OCI-LY7 (cell line): ENCODE data around the gene SMAD6. TPM values are rescaled to one million over a fixed set of nuclear protein-coding genes. Genes with fewer than 3 reads are reported as not detected.

Experiments used
- BruUV-seq: library from RNA; stranded (reverse); fragments of 400-500 nt; replicated peaks from 2 replicates; lab custom pipeline; 2021; lab: Mats Ljungman, UMichigan
- CTCF ChIA-PET: fragments of 300-600 bp; sonication (Branson Sonifier 250); formaldehyde crosslinking; loops from one replicate; lab custom pipeline; 2022; ENCODE audit warnings: antibody characterized with exemption; ENCODE audit not compliant: unreplicated experiment; lab: Charles Lee
- POLR2A ChIA-PET: fragments of 300-600 bp; sonication (Branson Sonifier 250); formaldehyde crosslinking; loops from one replicate; lab custom pipeline; 2022; ENCODE audit warnings: antibody characterized with exemption; lab: Charles Lee
- DNase-seq: peaks from one replicate; pipeline ENCODE4 v3.0.0-alpha.2; 2015; ENCODE audit warnings: low spot score
- H2AFZ ChIP-seq: fragments of 200-600 bp; sonication (generic), shearing (Covaris generic); 2 replicates; pipeline ENCODE4 v1.6.1; 2014; ENCODE audit warnings: mild to moderate bottlenecking, antibody characterized with exemption, low read length, moderate library complexity
- H3K27ac ChIP-seq: fragments of 200-600 bp; sonication (generic); 2 replicates; pipeline ENCODE4 v1.5.1; 2014; ENCODE audit warnings: mixed run types, low read depth, mild to moderate bottlenecking, moderate library complexity, low read length, inconsistent platforms; ENCODE audit not compliant: poor library complexity, severe bottlenecking
- H3K36me3 ChIP-seq: fragments of 200-600 bp; sonication (generic); 2 replicates; pipeline ENCODE4 v1.6.1; 2014; ENCODE audit warnings: mild to moderate bottlenecking, antibody characterized with exemption, low read length, moderate library complexity, mixed read lengths; ENCODE audit not compliant: insufficient read depth
- H3K4me1 ChIP-seq: fragments of 200-600 bp; sonication (generic); 2 replicates; pipeline ENCODE4 v1.5.1; 2014; ENCODE audit warnings: mild to moderate bottlenecking, low read length; ENCODE audit not compliant: insufficient read depth, poor library complexity, severe bottlenecking
- H3K4me2 ChIP-seq: fragments of 200-600 bp; sonication (generic); 2 replicates; pipeline ENCODE4 v1.6.1; 2014; ENCODE audit warnings: mild to moderate bottlenecking, low read length
- H3K4me3 ChIP-seq: fragments of 200-600 bp; sonication (generic); 2 replicates; pipeline ENCODE4 v1.5.1; 2014; ENCODE audit warnings: mild to moderate bottlenecking, low read depth, low read length; ENCODE audit not compliant: poor library complexity, severe bottlenecking
- H3K79me2 ChIP-seq: fragments of 200-600 bp; sonication (generic); 2 replicates; pipeline ENCODE4 v1.6.1; 2016; ENCODE audit warnings: low read depth, mild to moderate bottlenecking, low read length, moderate library complexity, mixed read lengths; ENCODE audit not compliant: insufficient read depth
- H3K9me2 ChIP-seq: fragments of 200-600 bp; sonication (generic); 2 replicates; pipeline ENCODE4 v1.6.1; 2016; ENCODE audit warnings: mild to moderate bottlenecking, low read length, mixed read lengths; ENCODE audit not compliant: insufficient read depth
- H3K9me3 ChIP-seq: fragments of 200-600 bp; sonication (generic); 2 replicates; pipeline ENCODE4 v1.6.1; 2014; ENCODE audit warnings: mild to moderate bottlenecking, mixed run types, low read length, mixed read lengths
- H4K20me1 ChIP-seq: fragments of 200-600 bp; sonication (generic); 2 replicates; pipeline ENCODE4 v1.6.1; 2014; ENCODE audit warnings: mild to moderate bottlenecking, antibody characterized with exemption, low read length, moderate library complexity, mixed read lengths; ENCODE audit not compliant: insufficient read depth
- EZH2phosphoT487 ChIP-seq: fragments of 200-600 bp; sonication (generic); IDR thresholded peaks from 2 replicates; pipeline ENCODE4 v1.6.1; 2018; ENCODE audit warnings: low read depth, borderline replicate concordance, mild to moderate bottlenecking, mixed run types, antibody characterized with exemption, low read length, moderate library complexity, mixed read lengths
- intact Hi-C: fragments of 100-400 bp; cut with micrococcal nuclease; formaldehyde crosslinking; loops from one replicate; pipeline ENCODE4 v1.10.0; 2022; ENCODE audit not compliant: unreplicated experiment
- total RNA-seq, 2 experiments: library from RNA; depleted of rRNA in 1 of 2; stranded (reverse); fragments of >200 nt in 1 of 2; shearing (Covaris generic) in 1 of 2; gene quantifications; 2 replicates each; pipeline ENCODE4 v1.2.3, GENCODE V29; 2014 to 2022
- TF ChIP-seq, protein P1 (sequence below): fragments of 200-600 bp; sonication (generic); conservative IDR thresholded peaks from 2 replicates; pipeline ENCODE4 v1.5.1; 2014; ENCODE audit warnings: mild to moderate bottlenecking, antibody characterized with exemption, low read length, moderate library complexity, mixed read lengths

SMAD6 gene
- total RNA-seq, 2 experiments from 2014 or later = 14.6 to 16.1 TPM

- Histone ChIP-seq H2AFZ (no peak overlapping the region), H3K4me2 (no peak overlapping the region), H4K20me1 (no peaks in the 10 kb centered on the region), H3K9me3 (no peaks in the 10 kb centered on the region), H3K9me2 (no peaks in the 10 kb centered on the region), H3K27ac (no peak overlapping the region), H3K79me2 (no peaks in the 10 kb centered on the region), H3K4me3 (no peak overlapping the region), H3K36me3 (no peaks in the 10 kb centered on the region), H3K4me1 (no peaks in the 10 kb centered on the region)
- DNase-seq = peak; percentile 71
- TF ChIP-seq, protein P1, sequence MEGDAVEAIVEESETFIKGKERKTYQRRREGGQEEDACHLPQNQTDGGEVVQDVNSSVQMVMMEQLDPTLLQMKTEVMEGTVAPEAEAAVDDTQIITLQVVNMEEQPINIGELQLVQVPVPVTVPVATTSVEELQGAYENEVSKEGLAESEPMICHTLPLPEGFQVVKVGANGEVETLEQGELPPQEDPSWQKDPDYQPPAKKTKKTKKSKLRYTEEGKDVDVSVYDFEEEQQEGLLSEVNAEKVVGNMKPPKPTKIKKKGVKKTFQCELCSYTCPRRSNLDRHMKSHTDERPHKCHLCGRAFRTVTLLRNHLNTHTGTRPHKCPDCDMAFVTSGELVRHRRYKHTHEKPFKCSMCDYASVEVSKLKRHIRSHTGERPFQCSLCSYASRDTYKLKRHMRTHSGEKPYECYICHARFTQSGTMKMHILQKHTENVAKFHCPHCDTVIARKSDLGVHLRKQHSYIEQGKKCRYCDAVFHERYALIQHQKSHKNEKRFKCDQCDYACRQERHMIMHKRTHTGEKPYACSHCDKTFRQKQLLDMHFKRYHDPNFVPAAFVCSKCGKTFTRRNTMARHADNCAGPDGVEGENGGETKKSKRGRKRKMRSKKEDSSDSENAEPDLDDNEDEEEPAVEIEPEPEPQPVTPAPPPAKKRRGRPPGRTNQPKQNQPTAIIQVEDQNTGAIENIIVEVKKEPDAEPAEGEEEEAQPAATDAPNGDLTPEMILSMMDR = peak; percentile 88
- TF ChIP-seq EZH2phosphoT487 = no peak
- CTCF ChIA-PET = no interaction called here
- POLR2A ChIA-PET = no interaction called here
- no TSS peak for BruUV-seq
- intact Hi-C loops = loop anchor here (1.0 to 2.0 kb wide), 4 partner anchors 71 to 171 kb away; partner anchors contain the start of gene SMAD6
These were observed 72.2 kb downstream of the SMAD6 start for GRCh38 chr15:66774001-66774814.

DNA sequence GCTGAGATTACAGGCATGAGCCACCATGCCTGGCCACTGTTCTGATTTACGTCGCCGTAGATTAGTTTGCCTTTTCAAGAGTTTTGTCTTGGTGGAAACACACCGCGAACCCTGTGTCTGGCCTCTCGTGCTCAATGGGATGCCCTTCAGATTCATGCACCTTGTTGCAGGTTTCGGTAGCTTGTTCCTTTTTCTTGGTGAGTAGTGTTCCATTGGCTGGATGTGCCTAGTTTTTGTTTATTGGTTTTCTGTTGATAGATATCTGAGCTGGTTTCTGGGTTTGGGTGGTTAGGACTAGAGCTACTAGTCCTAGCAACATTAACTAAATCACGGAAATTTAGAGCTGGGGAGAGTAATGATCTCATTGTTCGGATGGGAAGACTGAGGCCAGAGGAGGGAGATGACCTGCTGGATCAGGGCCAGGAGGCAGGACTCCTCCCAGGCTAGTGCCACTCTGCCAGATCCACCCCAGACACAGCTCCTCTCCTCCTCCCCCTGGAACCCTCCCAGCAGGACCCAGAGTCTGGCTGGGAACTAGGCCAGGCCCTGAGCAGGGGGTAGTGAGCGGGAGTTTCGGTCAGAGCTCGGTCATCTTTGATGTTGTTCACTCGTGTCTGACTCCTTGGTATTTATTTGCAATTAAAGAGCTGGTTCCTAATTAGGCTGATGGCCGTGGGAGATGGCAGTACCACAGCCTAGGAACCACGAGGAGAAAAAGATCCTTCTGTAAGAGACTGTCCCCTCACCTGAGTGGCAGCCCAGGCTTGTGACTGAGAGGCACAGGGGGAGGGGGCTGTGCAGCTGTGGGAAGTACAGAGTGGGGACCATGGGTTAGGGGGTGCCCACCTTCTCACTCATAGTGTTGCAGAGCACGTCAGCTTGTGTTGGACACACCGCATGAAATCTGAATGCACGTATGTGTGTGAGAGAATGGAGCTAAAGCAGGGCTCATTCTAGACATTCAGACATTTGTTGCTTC lies 73.4 kb downstream of the SMAD6 start:
- CTCF ChIA-PET = interaction anchor here (1.1 kb wide), 1 partner anchor 8 kb away, joined by 3 read pairs; no protein-coding TSS in a partner anchor
- intact Hi-C loops = loop anchor here (2.0 kb wide), 1 partner anchor 73 kb away; the partner anchor contains the start of gene SMAD6
- Histone ChIP-seq H3K9me3 (no peaks in the 10 kb centered on the region), H2AFZ (no peak overlapping the region), H3K79me2 (no peaks in the 10 kb centered on the region), H3K27ac (no peak overlapping the region), H3K9me2 (no peaks in the 10 kb centered on the region), H3K4me1 (no peaks in the 10 kb centered on the region), H4K20me1 (no peaks in the 10 kb centered on the region), H3K4me3 (no peak overlapping the region), H3K4me2 (no peak overlapping the region), H3K36me3 (no peaks in the 10 kb centered on the region)
- POLR2A ChIA-PET = interaction anchor here (0.6 to 0.7 kb wide), 2 partner anchors 9 to 1274 kb away, joined by 4 to 5 read pairs; no protein-coding TSS in a partner anchor
- no peak for DNase-seq
- no TSS peak for BruUV-seq
- TF ChIP-seq, protein P1 = no peak
- no peak for TF ChIP-seq EZH2phosphoT487
